A204.1 (cell line): ENCODE results near the gene HERC2.

ENCODE experiments used
- FAIRE-seq: peaks from 2 replicates; lab custom pipeline; 2012; peaks lifted over from hg19 to GRCh38; lab: Jason Lieb, UNC

HERC2 gene

GRCh38 chr15:28094732-28095521 is 227.1 kb downstream of the HERC2 start:
- no peak for FAIRE-seq

GRCh38 chr15:28093752-28094535 is 228.0 kb downstream of the HERC2 start:
- FAIRE-seq, result no peak

- FAIRE-seq, result no peak
Observed at GRCh38 chr15:28091313-28091712, 230.7 kb downstream of the HERC2 start.

GRCh38 chr15:28086175-28086703 is 235.7 kb downstream of the HERC2 start:
- FAIRE-seq, result no peak

DNA sequence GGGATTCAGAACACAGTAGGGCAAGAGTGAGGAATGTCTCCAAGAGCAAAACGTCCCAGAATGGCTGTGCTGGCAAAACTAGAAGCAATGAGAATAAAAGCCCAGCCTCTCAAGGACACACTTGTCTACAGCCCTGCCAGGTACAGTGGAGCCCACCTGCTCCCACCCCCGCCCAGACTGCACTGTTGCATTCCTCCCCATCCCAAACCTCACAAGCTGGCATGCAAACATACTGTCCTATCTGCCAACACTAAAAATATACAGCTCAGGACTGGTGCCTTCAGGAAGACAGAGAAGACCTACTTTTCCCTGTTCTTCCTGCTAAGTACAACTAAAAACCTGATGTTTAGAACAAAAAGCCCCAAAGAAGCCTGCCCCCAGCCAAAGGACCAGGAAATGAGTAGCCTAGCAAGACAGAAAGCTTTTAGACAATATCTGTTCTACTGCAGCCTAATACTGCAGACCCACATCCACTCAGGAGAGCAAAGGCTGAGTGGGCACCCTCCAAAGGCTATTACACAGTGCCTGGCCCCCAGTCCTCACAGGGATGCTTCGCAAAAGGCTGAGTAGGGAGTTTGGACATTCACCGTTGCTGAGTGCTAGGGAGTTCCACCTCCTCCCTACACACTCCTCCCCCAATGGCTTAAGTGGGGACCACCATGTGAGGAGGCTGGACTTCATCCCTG is 236.3 kb downstream of the HERC2 start:
- no peak for FAIRE-seq

GRCh38 chr15:28084547-28084946 is 237.4 kb downstream of the HERC2 start:
- no peak for FAIRE-seq

- no peak for FAIRE-seq
Observed at GRCh38 chr15:28082891-28083684, 238.9 kb downstream of the HERC2 start.

DNA sequence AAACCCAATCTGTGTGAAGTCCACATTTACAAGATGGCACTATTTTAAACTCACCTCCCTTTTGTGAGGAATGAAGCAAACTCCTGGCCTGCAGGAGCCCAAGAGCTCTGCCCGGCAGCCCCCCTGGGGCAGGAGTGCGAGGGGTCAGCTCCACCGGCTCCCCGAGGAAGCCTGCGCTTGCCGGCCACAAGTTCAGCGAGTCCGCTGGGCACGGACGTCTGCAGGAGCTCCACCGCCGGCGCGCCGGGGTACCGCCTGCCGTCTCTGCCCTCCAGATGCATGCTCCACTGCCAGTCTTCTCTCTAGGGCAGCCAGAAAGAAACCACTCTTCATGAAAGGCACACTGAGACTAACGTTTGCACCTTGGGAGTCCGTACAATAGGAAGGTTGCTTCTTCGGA is 240.4 kb downstream of the HERC2 start:
- no peak for FAIRE-seq

- no peak for FAIRE-seq
Observed at GRCh38 chr15:28080386-28080785, 241.6 kb downstream of the HERC2 start.

DNA sequence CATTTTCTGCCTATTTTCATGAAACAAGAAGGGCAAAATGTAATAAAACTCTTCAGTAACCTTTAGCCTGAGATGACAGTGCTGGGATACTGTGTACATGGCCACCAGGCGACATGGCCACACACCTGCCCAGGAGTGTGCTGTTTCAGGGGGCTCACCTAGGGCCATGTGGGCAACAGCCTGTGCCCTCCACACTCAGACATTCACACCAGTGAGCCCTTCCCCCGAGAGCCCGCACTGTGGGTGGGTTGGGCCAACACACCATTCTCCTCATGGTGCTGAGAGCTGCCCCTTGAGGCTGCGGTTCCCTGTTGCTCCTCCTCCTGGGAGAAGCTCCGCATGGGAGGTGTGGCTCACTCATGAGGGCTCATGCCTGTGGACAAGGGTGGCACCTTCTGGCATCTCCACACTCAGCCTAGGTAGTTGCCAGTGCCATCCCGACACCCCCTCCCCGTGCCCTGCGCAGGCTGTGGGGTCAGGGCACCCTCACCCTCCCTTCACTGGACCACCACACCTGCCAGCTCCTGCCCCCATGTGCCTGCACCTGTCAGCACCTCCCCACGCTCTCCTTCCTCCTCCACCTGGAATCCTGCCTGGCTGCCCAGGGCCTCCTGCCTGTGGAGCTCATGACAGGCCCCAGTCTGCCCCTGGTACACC is 242.5 kb downstream of the HERC2 start:
- no peak for FAIRE-seq

- no peak for FAIRE-seq
Observed at GRCh38 chr15:28078191-28078719, 243.7 kb downstream of the HERC2 start.

DNA sequence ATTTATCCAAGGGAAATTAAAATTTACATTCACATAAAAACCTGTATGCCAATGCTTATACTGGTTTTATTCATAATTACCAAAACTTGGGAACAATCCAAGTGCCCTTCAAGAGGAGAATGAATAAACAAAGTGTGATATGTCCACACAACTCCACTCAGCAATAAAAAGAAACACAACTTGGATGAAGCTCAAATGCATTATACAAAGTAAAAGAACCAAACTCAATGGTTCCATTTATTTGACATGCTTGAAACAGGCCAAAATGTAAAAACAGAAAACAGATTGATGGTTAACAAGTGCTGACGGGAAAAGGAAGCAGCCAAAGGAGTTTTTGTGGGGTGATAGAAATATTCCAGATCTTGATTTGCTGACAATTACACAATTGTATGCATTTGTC is 246.4 kb downstream of the HERC2 start:
- FAIRE-seq, result no peak

- no peak for FAIRE-seq
Observed at GRCh38 chr15:28068930-28069329, 253.0 kb downstream of the HERC2 start.

DNA sequence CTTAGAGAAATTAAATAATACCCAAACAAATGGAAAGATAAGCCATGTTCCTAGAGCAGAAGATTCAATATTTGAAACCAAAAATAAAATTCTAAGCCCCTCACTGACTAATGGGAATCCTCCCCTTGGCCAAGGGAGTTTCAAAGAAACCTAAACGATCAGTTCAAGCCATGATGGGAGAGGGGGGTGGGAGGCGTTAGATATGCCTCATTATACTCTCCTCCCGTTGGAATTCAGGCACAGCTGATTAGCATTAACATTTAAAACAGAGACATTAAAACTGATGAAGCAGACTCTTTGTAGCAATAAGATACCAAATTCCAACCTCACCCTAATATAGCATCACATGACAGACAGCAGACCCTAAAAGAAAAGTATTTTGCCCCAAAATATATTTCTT is 255.7 kb downstream of the HERC2 start:
- FAIRE-seq, result no peak
